ENCODE data around the gene SYT6. TPM values are rescaled to one million over a fixed set of nuclear protein-coding genes. Genes with fewer than 3 reads are reported as not detected.

The SYT6 gene
- total RNA-seq, 1 experiment from 2014 or later: not detected

DNA sequence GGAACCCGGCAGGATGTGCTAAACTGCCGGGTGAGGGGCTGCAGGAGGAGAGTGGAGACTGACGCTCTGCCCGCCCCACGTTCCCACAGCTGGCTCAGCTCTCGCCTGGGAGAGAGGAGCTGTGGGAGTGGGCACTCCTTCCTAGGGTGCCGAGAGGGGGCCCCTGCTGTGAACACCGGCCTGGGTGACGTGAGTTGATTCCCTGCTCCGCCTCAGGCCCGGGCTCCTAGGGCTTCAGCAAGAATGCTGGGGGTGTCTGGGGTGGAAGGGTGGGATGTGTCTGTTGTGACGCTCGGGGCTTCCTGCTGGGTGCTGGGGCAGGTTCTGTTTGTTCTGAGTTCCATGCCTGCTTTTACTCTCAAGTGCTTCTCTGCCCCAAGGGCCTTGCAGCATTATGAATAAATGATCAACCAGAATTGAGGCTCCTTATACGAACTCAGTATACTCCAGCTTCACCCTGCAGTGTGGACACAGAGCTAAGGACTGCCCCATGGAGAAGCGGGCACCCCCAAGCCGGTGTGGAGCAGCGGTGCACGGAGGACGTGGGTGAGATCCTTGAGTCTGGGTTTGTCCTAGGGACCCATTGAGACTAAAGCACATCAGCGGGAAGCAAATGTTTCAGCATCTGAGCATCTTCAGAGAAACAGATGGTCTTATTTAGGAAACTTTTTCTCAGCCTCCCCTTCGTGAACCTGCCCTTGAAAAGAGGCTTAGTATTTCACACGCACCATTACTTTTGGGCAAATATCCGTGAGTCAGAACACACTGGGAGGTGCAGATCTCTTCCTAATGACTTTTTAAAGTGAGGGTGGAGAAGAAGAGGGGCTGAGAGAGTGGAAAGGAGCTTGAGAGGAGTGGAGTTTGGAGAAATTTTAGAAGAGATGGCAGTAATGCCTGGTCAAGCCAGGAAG is 41.7 kb downstream of the SYT6 start:
- DNase-seq: no peak
- H3K9me3 ChIP-seq: no peaks in the 10 kb centered on the region
- H3K36me3 ChIP-seq: no peaks in the 10 kb centered on the region
- no peaks in the 10 kb centered on the region for H3K27me3 ChIP-seq
- no peak overlapping the region for H3K4me3 ChIP-seq

DNA sequence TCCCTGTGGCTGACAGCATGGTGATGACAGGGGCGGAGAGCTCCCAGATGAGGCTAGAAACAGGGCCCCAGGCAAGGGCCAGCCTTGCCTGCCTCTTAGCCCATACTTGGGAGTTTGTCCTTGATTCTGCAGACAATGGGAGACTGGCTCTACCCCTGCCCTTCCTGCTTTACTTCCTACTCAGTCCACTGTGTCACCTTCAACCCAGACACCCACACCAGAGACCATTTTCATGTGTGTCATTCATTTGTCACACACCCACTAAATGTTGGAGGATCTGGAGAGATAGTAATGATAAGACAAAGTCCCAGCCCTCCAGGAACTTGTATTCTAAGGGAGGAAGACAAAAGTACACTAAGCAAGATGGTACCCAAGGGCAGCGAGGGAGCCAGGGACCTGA is 43.7 kb downstream of the SYT6 start:
- Histone ChIP-seq H3K9me3 (no peaks in the 10 kb centered on the region), H3K4me3 (no peak overlapping the region), H3K27me3 (no peaks in the 10 kb centered on the region), H3K36me3 (no peaks in the 10 kb centered on the region)
- no peak for DNase-seq

DNA sequence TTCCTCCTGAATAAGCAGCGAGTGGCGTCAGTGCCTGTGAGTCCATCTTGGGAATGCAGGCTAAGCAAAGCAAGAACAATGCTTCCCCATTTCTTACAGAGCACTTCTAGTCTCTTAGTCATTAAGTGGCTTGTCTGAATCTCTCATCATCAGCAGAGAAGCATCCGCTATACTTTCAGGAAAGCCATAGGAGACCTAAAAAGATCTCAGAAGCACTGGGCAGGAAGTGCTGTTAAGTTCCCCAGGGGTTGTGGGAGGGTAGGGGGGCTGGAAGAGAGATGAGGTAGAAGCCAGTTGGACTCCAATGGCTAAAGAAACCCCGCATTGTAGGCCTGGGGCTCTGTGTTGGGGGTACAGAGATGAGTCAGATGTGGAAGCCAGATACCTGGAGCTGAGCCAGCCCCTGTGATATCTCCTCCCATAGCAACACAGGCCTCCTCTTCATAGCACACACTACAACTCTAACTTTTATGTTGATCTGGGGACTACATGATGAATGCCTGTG is 44.9 kb downstream of the SYT6 start:
- DNase-seq: no peak
- H3K27me3 ChIP-seq: no peaks in the 10 kb centered on the region
- H3K36me3 ChIP-seq: no peaks in the 10 kb centered on the region
- no peak overlapping the region for H3K4me3 ChIP-seq
- no peaks in the 10 kb centered on the region for H3K9me3 ChIP-seq

DNA sequence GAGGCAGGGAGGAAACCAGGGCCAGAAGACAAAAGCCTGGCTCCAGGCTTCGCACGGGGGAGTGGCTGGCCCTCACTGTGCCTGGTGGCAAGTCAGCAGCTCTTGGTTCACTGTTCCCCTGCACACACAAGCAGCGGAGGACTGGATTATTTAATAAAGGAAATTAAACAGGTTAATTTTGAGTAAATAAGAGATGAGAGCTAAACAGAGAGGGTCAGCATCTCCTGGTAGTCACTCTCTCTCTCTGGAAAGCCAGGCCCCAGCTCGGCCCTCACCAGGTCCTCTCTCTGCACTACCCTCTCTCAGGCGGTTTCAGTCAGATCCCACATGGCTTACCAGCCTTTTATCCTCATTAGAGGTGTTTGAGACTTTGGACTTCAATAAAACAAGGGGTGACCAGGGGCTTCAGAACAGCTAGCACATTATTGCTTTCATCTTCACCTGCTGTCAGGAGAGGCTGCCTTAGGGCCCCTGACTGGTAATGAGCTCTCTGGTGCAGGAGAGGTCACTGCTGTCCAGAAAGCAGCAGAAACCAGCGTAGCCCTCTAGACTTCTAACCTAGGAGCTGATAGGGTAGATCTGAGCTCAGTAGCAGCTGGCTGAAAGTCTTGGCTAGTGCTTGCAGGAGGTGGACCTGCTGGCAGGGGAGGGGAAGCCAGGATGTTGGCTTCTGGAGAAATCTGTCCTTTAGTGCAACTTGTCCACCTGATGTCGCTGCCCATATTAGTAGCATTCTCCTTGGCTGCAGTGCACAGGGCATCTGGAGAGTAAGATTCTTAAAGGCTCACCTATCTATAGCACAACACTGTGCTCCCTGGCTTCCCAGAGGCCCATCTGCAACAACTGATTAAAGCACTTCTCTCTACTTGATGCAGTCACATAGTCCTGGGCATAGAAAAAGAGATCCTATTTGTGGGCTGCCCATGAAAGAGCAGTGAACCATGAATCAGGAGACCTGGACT is 45.9 kb downstream of the SYT6 start:
- no peak overlapping the region for H3K4me3 ChIP-seq

DNA sequence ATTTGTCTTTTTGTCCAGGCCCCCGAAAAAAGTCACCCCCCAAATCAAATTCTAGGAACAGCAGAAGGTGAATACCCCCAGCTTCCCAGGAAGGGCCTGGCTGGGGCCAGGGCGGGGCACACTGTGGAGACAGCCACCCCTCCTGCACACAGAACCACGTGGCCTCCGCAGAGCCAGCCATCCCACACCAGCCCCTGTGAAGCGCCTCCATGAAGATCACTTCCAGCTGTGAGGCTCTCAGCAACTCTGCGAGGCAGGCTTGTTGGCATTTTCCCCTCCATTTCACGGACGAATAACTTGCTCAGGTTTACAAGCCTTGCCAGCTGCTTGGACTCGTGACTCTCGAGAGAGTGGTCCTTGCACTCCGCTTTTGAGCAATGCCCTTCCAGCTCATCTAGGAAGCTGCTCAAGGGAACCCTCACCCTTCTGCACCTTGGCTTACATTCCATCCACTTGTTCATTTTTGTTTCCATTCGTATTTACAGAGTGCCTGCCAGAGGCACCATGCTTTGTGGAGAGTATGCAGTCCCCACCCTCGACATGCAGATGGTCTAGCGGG is 48.2 kb downstream of the SYT6 start:
- Histone ChIP-seq H3K9me3 (no peaks in the 10 kb centered on the region), H3K36me3 (no peaks in the 10 kb centered on the region), H3K27me3 (peaks cover 3% of the 10 kb centered on the region; the same call in 1 of the 2 replicates), H3K4me3 (no peak overlapping the region)
- no peak for DNase-seq

More for the DNA sequence above, 45.9 kb downstream of the SYT6 start:
- Histone ChIP-seq H3K9me3 (no peaks in the 10 kb centered on the region), H3K36me3 (no peaks in the 10 kb centered on the region), H3K27me3 (no peaks in the 10 kb centered on the region)
- no peak for DNase-seq

DNA sequence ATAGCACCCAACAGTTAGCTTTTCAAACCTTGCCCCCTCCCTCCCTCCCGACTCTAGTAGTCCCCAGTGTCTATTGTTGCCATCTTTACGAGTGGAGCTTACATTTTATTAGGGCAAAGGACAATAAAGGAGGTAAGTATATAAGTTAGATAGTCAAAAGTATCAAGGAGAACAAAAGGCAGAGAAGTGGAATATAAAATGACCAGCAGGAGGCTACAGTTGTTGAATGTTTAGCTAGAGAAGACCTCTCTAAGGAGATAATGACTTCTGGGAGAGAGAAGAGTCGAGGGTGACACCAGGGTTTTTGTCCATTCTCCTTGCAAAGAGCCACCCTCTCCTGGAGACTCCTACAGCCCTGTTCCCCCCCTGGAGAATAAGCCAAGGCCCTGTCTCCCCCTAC is 48.7 kb downstream of the SYT6 start:
- no peak for DNase-seq
- Histone ChIP-seq H3K9me3 (no peaks in the 10 kb centered on the region), H3K4me3 (no peak overlapping the region), H3K36me3 (no peaks in the 10 kb centered on the region), H3K27me3 (peaks cover 3% of the 10 kb centered on the region; the same call in 1 of the 2 replicates)

DNA sequence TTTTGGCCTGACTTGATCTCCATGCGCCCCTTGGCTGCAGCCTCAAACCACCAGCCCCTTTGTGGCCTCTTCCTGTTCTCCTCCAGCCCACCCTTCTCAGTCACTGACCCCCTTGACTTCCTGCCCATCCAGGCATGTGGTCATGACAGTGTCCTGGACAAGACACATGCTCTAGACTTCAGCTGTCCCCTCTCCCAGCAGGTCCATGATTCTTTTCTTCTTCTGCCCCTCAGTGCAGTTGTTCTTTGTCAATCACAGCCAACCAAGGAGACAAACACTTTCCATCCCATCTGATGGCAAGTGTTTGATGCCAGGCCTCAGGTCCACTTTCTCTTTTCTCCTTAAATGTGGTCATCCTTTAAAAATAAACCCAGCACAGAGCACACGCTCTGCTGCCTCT is 49.7 kb downstream of the SYT6 start:
- Histone ChIP-seq H3K9me3 (no peaks in the 10 kb centered on the region), H3K36me3 (no peaks in the 10 kb centered on the region), H3K27me3 (peaks cover 3% of the 10 kb centered on the region; the same call in 1 of the 2 replicates), H3K4me3 (no peak overlapping the region)
- DNase-seq: no peak

DNA sequence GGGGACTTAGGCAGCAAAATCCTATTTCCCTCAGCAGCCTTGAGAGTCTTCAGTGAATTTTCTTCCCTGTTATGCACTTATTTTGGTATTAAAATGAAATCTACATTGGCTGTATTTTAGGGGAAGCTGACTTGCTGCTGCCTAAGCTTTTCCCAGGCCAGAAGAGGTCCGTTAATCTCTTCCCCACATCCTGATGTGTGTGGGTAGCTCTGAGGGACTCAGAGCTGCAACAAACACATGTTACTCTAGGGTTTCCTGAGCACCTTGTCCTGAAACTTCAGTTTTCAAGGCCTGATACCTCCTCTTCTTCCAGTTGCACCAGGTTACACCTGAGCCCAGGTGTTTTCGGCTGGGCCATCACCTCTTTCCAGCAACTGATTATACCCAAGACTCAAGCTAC is 51.5 kb downstream of the SYT6 start:
- no peak for DNase-seq
- peaks cover 3% of the 10 kb centered on the region; the same call in 1 of the 2 replicates for H3K27me3 ChIP-seq
- no peaks in the 10 kb centered on the region for H3K36me3 ChIP-seq
- no peak overlapping the region for H3K4me3 ChIP-seq
- H3K9me3 ChIP-seq: no peaks in the 10 kb centered on the region

DNA sequence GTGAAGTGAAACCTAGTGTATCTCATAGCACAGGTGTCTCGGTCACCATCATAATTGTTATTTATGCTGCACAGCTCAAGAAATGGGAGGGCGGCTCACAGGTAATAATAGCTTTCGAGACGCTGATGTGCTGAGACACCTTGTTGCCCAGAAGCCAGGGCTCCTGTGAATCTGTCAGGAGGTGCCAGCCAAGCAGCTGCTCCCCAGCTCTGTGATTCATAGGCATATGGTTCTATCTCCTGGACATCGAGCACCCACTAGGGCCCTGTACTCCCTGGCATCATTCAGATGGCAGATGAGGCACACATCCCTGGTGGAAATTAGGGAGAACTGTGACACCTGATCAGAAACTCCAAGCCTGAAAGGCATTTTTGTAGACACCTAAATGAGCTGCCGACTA is 53.5 kb downstream of the SYT6 start:
- H3K27me3 ChIP-seq: peaks cover 3% of the 10 kb centered on the region; the same call in 1 of the 2 replicates
- H3K36me3 ChIP-seq: no peaks in the 10 kb centered on the region

DNA sequence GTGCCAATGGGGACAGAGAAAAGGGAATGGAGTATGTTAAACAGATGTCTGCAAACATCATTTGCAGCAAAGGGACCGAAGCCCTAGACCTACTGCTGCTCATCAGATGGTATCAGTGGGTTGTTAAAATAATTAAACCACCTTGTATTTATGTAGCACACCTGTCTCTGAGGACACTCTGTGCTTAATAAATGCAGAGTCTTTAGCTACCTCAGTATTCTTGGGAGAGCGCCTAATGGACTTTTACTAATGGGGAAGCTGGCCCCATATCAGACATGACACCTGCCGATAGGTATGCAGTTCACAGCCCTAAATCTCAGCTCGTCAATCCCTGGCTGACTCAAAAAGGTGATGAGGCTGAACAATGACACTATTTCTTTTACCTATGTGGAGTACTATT is 54.4 kb downstream of the SYT6 start:
- DNase-seq: no peak
- Histone ChIP-seq H3K27me3 (peaks cover 3% of the 10 kb centered on the region; the same call in 1 of the 2 replicates), H3K4me3 (no peak overlapping the region), H3K36me3 (no peaks in the 10 kb centered on the region), H3K9me3 (no peaks in the 10 kb centered on the region)

More for the DNA sequence above, 53.5 kb downstream of the SYT6 start:
- H3K4me3 ChIP-seq: no peak overlapping the region
- no peaks in the 10 kb centered on the region for H3K9me3 ChIP-seq
- DNase-seq: no peak

DNA sequence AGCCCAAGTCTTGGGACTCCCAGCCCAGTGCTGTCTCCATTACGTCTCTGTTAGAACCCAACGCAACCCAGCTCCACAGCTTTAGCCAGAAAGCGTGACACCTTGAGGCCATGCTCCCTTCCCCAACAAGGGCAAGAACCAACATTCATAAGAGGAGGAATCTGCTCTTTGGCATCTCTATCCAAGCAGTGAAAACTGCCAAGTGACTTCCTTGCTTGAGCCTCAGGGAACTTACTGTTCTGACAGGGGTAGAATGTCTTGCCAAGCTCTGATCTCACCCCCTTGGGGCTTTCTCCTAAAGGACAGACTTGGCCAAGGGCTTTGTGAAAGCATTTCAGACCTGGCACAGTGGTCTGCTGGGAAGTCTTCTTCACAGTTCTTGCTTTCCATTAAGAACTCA is 56.6 kb downstream of the SYT6 start:
- no peaks in the 10 kb centered on the region for H3K9me3 ChIP-seq
- H3K27me3 ChIP-seq: peaks cover 3% of the 10 kb centered on the region; the same call in 1 of the 2 replicates
- no peaks in the 10 kb centered on the region for H3K36me3 ChIP-seq
- DNase-seq: peak; percentile 7
- no peak overlapping the region for H3K4me3 ChIP-seq

DNA sequence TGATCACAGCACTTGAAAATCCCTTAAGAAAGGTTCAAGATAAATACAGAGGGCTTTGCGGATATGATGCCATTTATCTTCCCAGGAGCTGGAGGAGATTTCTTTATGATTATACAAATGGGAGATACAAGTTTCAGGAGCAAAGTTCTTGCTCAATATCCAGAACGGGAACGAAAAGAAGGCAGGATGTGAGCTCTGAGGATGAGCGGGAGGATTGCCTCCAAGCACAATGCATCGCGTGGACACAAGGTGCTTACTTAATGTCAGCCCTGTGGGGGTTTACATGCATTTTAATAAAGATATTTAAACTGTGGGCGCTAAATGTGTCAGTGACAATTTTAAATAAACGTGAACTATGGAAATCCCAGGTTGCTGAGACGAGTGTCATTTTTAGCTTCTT is 59.0 kb downstream of the SYT6 start:
- no peak for DNase-seq
- Histone ChIP-seq H3K9me3 (no peaks in the 10 kb centered on the region), H3K27me3 (peaks cover 6% of the 10 kb centered on the region), H3K36me3 (no peaks in the 10 kb centered on the region), H3K4me3 (no peak overlapping the region)

DNA sequence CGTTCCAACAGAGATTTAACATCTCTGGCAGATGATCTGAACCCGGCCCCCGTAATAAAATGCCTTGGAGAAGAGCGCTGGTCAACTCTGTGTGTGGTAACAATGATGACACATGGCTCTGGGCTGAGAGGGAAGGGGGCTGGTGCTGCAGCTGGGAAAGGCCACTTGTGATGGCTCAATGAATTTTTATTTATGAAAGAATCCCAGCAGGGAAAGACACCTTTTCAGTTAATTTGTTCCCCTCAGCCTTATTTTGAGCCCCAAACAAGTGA is 59.4 kb downstream of the SYT6 start:
- DNase-seq: no peak
- H3K4me3 ChIP-seq: no peak overlapping the region
- no peaks in the 10 kb centered on the region for H3K36me3 ChIP-seq

DNA sequence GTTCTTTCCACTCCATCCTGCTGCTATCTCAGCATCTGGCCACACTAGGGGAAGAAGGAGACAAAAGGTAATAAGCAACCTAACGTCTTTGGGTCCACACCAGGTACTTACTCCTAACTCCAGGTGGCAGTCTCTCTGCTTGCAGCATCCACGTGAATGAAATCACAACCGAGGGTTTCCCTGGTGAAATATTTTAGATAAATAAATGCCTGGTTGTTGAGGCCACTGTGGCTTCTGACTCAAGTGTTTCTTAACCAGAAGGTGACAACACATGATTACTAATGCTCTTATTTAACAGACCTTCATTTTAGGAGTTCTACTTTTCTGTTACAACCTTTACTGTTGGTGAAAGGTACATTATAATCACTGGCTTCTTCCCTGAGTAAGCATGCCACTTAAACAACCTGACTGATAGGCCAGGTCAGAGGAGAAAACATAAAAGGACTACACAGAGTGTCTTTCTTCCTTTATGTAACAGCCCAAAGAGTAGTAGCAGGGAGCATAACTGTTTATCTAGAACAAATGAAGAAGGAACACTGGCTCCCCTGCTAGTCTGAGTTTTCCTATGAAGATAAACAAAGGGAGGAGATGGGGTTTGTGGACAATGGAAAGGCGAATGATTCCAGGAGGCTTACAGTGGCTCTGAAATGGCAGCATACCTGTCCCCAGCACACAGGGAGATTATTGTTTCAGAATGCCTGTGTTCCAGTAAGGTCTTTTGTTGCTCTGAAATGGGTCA is 59.9 kb downstream of the SYT6 start:
- H3K9me3 ChIP-seq: no peaks in the 10 kb centered on the region
- peaks cover 10% of the 10 kb centered on the region for H3K27me3 ChIP-seq
- no peaks in the 10 kb centered on the region for H3K36me3 ChIP-seq
- no peak overlapping the region for H3K4me3 ChIP-seq
- DNase-seq: no peak

More for the DNA sequence above, 59.4 kb downstream of the SYT6 start:
- Histone ChIP-seq H3K27me3 (peaks cover 10% of the 10 kb centered on the region), H3K9me3 (no peaks in the 10 kb centered on the region)

DNA sequence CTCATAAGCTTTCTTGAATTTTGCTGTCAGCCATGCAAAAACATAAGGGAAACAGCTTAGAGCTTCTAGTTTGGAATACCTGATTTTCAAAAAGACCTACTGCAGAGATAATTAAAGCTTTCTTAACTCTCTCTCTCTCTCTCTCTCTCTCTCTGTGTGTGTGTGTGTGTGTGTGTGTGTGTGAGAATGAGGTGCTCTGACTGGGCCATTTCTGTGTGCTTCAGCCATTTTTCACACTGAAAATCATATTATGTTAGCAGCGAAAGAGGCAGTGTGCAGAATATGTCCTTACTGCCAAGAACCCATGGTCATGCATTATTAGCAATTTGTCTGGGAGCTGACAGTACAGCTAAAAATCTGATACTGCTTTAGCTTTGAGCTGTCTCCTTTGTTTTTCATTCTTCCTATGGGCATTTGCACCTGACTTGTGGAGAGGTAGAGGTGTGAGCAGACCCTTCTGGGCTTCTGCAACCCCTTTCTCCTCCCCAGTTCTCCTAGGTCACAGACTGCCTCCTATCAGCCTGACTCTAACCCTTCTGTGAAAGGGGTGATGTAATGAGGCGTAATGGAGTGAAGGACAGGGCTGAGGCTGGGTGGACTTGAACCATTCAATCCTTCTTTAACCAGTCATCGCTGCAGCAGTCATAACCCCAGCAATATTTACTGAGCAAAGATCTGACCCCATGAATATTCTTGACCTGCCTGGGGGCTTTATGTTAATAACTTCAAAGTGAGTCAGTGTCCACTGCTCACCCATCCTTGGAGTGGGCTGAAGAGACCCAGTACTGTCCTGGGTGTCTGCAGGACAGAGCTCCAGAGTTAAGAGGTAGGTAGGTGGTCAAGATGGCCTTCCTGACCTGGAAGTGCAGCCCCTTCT is 61.2 kb downstream of the SYT6 start:
- no peaks in the 10 kb centered on the region for H3K36me3 ChIP-seq
- DNase-seq: no peak
- H3K4me3 ChIP-seq: no peak overlapping the region
- no peaks in the 10 kb centered on the region for H3K9me3 ChIP-seq
- H3K27me3 ChIP-seq: peaks cover 10% of the 10 kb centered on the region
